Measurements from ENCODE around the gene FEM1B.

Gene FEM1B

DNA sequence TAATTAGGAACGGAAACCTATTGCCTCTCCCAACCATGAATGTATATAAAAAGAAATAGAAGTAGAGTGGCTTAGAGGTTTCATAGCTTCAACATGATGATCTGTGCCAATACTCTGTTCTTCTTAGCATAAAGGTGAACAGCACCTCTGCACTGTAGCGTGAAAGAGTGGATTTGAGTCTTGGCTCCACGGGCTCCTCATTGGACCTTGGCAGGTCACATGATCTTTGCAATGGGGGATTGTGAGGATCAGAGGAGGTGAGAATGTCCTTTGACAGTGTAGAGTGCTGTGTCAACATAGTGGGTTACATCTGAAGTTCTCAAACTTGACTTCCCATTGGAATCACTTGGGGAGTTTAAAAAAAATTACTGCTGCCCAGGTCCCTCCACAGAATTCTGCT lies 51.4 kb downstream of the FEM1B start:
- no peak for DNase-seq

DNA sequence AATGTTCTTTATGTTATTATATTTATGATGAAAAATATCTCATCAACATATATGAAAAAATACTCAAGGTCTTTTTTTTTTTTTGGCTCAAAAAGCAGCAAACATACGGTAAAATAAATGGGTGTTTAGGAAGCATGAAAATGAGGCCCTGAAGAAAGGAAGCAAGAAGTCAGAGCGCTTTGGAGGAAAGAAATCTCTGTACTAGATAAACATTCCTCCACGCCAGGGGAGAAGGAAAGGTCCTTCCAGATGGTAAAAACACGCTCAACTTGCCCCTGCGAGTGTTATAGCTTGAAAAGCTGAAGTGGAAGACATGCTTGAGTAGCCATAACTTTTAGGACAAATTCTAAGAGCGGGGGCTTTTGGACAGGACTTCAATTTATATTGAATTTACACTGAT lies 52.9 kb downstream of the FEM1B start:
- DNase-seq = no peak

DNA sequence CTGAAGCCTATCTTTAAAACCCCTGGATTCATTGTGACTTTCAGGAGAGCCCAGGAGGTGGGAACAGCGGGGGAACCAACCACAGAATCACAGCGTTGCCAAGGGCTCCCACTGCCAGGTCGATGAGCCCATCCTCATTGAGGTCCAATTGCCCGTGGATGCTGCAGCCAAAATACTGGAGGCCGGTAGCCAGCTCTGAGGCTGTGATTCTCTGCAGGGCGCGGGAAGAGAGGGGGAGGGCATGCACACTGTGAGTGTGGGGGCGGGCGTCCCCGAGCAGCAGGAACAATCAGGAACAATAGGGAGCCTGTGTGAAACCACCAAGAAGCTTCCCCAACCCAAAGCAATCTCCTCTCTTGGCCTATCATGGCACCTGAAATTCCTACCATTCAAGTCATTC lies 53.4 kb downstream of the FEM1B start:
- DNase-seq = no peak

DNA sequence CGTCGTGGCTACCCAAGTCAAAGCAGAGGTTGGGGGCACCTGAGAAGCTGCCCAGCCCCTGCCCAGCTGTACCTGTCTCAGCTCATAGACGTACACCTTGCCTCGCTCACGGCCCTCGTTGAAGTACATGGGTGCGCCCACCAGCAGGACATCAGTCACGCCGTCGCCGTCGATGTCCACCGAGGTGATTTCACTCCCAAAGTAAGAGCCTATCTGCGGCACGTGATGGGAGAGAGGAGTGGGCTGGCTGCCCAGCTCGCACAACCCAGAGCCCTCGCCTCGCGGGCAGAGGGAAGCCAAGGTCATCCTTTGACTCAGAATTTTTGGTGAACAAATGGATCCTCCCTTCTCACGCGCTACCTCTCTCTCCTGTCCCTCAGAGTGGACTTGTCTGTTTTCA lies 54.7 kb downstream of the FEM1B start:
- DNase-seq = no peak

DNA sequence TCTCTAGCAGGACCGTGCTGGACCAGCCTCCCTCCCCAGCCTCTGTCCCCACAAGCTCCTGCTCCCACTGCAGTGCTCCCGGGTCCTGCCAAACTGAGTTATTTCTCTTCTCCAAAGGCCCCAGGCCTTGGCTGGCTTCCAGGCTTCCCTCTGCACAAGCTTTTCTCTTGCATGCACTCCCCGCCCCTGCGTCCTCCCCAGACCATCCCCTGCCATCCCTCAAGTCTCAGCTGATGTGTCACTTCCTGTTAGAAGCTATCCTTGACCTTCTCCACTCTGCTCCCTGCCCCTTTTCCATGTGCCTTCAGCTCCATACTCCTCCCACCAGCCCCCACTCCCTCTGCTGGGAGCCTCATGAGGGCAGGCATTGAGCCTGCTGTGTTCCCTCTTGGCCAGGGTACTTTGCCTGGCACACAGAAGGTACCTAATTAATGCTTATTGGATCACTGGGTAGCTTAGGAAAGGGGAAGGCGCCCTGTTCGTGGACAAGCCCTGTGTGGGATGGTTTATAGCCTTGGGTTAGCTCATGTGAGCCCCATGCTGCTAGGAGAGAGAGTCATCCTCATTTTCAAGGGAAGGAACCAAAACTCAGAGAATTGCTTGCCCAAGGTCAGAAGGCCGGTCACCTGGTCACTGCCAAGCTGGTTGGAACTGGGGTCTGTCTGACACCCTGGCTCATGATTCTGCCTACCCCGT lies 56.4 kb downstream of the FEM1B start:
- no peak for DNase-seq

DNA sequence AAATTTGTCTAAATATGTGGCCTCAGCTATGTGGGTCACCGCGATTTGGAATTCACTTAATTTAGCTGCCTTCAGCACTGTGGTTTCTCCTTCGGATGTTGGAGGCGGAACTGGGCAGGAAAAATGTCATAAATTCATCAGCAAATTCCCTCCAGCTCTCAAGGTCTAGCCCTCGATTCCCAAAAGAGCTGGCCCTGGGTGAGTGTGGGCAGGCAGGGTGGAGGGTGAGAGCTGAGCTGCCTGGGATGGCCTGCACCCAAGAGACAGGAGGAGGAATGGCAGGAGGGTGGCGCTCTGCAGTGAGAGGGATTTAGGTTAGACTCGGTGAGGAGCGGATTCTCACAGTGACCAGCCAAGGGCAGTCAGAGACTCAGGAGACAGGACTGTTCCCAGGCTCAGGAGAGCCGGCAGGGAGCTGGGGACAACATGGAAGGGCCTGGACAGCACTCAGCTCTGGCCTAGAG lies 57.1 kb downstream of the FEM1B start:
- DNase-seq = no peak

DNA sequence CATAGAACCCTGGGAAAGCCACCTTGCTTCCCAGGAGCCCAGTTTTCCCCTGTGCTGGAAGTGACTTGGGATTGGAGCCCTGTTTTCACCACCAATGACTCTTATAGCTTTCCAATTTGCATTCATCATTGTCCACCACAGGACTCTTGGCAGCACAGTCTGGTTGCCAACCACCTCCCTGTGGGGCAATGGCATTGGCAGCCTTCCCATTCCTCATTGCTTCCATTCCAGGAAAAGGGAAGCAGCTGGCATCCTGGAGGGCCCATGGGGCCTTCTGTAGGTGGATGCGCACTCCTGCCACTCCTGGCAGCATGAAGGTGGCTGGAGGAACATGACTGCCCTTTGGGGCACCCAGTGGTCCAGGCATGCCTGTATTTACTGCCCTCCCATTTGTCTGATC lies 57.7 kb downstream of the FEM1B start:
- no peak for DNase-seq

DNA sequence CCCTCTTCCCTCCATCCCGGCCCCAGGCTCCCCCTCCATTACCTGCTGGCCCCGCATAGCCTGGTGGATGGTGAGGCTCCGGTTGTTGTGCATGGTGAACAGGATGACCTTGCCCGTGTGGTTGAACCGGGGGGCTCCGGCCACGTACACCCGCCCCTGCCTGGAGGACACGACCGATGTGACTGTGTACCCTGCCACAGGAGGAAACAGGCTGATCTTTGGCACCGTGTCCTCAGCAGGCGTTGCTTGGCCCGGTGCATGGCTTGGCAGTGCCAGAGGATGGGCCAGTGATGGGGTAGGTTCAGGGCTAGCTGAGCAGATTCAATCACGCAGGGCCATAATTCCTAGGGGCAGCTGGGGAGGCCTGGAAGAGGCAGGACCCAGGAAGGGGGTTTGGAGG lies 58.1 kb downstream of the FEM1B start:
- DNase-seq = no peak

DNA sequence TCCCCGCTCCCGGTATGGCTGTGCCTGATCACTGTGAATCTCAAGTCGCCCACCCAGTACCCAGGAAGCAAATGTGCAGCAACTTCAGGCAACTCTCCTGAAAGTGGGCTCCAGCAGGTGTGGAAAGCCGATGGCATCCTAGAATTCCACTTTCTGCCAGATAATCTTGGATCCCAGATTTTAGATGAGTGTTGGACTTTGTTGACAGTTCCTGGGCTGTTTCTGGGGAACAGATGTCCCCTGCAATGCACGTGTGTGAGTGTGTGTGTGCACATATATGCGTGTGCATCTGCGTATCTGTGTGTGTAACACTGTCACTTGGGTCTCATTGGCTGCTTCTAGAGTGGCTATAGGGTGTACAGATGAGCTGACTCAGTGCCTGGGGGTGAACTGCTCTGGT lies 59.0 kb downstream of the FEM1B start:
- no peak for DNase-seq

DNA sequence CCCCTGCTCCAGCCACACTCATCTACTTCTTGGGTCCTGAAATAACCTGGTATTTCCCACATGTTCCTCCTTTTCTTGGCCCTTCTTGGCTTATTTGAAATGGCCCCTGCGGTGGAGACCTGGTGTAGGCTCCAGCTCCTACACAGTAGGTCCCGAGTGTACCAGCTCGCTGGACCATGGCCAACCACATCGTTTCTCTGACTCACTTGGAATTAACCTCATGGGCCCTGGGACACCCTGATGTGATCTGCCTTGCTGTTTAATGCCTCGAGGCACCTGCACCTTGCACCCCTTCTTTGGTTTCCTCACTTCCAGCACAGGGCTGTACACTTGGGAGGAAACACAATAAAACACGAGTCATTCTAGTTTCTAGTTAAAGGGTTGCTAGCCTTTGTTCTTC lies 60.3 kb downstream of the FEM1B start:
- no peak for DNase-seq

DNA sequence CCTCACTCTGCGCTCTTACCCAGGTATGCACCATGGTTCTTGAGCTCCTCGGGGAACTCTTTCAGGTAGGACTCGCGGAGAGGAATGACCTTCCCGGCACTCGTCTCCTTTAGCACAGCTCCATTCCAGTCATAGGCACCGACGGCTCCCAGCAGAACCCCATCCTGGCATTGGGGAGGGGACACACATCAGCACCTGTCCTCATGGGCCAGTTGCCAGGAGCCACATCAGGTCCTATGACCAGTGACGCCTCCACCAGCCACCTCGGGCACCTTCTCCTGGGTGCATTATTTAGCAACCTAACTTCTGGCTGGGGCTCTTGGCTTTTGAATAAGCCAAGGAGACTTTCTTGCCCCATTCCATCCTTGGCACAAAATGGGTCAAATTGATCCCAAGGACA lies 61.9 kb downstream of the FEM1B start:
- no peak for DNase-seq

DNA sequence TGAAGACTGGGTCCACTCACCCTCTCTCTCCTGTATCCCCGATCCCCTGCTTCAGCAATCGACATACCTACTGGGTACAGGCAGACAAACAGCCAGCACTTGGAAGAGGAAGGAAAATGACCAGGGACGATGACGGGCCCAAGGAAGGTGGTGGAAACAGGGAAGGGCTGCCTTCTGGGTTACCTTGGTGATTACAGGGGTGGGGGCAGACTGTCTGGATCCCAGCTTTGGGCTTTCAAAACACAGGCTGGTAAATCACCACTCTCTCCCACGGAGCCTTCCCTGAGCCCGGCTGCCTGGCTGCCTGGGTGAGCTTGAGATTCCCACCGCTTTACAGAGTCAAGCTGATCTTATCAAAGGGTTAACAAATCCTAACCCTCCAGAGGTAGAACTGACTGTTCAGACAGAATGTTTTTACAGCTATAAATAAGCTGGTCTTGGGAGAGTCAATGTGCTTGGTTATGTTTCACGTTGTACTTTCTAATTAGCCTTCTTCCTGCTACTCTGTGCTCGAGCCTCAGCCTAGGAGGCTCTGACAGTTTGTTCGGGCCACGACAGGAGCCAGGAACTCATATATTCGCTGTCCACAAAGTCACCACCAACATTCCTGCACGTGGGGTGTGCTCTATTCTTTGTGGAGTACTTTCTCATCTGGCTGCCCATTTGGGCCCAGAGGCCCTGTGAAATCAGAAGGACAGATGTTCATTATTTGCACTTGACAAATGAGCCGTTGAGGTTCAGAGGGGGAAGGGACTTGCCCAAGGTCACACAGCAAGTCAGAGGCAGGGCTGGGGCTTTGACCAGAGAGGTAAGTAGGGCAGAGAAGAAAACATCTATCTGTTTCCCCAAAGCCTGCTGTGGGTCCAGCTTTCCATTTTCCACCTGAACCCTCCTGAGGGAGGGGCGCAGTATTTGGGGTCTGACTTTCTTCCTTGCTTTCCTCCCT lies 63.5 kb downstream of the FEM1B start:
- DNase-seq = no peak

DNA sequence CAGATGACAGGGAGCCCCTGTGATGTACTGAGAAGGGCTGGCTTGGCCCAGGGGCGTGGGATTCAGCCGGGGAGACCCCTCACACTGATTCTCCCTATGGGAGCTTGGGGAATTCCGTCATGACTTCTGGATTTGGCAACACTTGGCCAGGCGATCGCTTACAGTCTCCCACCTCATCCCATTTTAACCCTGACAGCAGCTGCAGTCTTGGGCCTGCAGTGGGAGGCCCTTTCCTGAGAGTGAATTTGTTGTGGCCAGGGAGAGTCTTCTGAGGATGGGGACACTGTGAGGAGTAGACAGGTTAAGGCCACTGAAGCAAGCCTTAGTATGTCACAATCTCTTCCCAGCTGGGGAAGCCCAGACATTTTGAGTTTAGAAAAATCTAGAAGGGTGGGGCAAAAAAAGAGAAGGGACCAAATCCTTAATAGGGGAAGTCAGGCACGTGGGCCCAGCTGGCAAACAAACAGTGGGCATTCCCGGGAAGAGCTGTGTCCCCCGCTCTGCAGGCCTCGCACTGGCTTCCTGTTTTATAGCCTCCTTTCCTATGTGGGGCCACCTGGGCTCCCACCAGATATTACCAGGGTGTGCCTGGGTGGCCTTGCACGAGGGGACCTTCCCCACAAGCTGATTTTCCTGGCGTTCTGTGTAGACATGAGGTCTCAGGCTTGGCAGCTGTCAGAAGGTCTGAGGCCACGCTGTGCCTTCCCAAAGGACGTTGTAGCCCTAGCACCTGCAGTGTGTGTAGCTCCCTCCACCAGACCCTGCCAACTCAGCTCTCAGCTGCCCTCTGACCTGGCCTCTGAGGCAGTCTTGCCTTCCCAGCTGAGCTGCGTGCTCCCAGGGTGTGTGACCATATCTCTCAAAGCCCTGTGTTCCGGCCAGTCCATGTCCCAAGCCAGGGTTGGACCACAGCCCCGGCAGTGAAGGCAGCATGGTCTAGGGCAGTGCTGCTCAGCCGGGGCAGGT lies 64.5 kb downstream of the FEM1B start:
- no peak for DNase-seq

DNA sequence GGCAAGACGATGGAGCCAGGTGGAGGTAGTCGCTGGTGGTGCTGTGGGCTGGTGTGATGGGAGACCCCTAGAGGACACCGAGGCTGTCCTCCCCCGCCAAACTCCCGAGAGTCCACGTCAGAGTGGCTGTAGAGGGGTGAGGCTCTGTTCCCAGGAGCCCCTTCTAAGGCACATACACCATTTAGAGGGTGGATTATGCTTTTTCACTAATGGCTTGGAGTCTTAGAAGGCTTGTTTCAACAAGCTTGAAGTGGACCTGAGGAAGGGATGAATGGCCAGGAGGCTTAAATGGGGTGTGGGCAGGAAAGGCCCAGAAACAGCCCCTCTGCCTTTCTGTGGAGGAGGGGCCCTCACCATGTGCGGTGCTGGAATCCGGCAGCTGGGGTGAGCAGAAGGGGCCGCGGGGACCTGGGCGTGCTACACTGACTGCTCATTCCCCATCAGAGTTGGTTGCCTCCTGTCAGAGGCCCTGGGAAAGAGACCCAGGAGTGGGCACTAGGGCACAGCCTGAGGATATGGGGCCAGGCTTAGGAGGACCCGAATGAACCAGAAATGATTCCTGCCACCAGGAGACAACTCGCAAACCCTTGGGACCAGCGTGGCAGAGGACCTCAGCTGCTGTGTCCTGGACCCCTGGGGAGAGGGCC lies 66.2 kb downstream of the FEM1B start:
- no peak for DNase-seq

DNA sequence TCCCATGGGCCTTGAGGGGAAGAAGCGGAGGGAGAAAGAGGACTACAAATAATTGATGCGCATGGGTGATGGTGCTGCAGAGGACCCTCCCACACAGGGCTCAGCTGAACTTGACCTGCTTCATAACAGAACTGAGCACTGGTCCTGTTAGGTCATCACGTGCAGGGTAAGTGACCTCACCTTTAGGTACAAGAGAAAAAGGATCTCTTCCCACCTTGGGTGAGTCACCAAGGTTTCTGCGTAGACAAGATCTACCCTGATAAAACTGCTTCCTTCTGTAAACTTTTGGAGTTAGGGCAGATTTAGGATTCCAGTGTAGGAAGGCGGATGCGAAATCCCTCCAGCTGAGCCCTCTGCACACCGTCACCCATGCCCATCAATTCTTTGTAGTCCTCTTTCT lies 67.1 kb downstream of the FEM1B start:
- no peak for DNase-seq

Data from KG1 (cell line).